GM20431 (cell line): ENCODE measurements around the gene TMEM179.
"Not testable (repeated sequence)": the region's sequence is repeated elsewhere in the genome, so short reads cannot be mapped to it uniquely, and the experiment has no call there.

Experiments
- in situ Hi-C: fragments of 300-500 bp; cut with MseI, MboI; formaldehyde crosslinking; loops from one replicate; pipeline ENCODE4 v1.15.0; 2020; ENCODE audit warnings: low sequenced_read_pairs; ENCODE audit not compliant: unreplicated experiment

Gene TMEM179

DNA sequence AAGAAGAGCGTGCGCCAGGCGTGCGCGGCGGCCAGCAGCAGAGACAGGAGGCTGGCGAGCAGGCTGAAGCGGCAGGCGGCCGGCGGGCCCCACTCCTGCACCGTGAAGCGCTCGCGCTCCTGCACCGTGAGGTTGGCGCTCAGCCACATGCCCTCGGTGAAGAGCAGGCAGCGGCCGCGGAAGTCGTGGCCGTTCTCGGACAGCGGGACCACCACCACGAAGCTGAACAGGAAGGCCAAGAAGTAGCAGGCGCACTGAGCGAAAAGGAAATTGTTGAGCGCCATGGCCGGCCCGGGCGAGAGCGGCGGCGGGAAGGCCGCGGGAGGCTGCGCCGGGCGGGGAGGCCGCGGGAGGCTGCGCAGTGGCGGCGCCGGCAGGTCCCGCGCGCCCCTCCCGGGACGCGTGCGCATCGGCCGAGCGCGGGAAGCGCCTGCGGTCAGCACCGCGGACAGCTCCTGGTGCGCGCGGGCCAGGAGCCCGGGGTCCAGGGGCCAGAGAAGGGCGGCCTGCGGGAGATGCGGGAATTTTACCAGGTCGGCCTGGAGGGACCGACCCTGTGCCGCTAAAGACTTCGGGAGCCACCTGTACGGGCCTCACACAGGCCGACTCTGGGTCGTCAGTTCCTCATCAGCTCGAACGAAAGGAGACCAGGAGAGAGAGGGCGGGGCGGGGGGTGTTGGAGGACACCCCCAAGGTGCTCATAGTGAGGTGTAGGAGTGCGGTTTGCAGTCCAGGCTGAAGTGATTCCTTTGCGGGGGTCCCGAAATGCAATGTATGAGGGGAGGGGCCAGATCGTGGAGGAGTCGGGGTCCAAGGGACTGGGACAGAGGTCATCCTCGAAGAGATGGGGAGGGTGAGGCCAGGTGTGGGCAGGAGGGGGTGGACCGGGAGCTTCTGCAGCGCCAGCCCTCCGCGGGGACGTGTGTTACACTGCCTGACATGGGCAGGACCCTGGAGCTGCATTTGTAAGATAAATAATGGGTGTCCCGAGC is at the start of gene TMEM179:
Gene TMEM179 (minus strand): TSS at position 315 of the 992 bp plus-strand sequence. CDS start 31 bp downstream, at position 284.
- in situ Hi-C loops: no loop called here

DNA sequence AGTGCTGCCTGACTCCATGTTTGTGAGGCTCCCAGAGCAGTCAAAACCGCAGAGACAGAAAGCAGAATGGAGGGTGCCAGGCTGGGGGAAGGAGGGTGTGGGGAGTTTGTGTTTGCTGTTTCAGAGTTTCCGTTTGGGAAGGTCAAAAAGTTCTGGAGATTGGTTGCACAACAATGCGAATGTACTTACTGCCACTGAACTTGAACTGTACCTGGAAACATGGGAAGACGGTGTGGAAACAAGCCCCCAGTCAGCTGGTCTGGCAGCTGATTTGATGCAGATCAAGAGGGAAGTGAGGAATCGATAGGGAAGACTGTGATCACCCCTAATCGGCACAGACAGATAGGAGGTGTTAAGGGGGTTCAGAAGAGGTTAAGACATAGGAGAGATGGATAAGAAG is 49.5 kb upstream of the TMEM179 start:
- in situ Hi-C loops: no loop called here

DNA sequence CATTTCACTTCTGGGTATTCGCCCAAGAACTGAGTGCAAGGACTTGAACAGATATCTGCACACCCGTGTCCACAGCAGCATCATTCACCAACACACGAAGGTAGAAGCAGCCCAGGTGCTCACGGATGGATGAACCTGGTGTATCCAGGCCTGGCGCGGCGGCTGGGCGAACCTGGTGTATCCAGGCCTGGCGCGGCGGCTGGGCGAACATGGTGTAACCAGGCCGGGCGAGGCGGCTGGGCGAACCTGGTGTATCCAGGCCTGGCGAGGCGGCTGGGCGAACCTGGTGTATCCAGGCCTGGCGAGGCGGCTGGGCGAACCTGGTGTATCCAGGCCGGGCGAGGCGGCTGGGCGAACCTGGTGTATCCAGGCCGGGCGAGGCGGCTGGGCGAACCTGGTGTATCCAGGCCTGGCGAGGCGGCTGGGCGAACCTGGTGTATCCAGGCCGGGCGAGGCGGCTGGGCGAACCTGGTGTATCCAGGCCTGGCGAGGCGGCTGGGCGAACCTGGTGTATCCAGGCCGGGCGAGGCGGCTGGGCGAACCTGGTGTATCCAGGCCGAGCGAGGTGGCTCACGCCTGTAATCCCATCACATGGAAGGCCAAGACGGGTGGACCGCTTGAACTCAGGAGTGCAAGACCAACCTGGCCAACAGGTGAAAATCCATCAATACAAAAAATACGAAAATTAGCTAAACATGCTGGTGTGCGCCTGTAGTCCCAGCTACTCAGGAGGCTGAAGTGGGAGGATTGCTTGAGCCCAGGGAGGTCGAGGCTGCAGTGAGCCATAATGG is 48.8 kb upstream of the TMEM179 start:
- in situ Hi-C loops: not testable (repeated sequence)

DNA sequence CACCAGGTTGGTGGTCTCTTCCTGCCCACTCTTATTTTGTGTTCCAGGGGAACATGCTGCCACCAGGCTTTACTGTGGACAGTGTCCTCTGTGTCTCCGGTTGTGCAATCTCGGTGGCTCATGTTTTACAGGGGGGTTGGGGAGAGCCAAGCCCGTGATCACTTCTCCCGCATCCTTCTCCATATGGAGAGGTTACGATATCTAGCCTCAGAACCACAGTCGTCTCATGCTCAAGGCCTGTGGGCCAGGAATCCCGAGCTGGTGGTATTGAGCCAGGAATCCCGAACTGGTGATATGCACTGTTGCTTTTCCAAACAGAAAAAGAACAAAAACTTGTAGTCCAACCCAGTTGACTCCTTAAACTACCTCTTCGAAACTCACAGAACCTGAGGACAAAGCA is 47.8 kb upstream of the TMEM179 start:
- in situ Hi-C loops: no loop called here

DNA sequence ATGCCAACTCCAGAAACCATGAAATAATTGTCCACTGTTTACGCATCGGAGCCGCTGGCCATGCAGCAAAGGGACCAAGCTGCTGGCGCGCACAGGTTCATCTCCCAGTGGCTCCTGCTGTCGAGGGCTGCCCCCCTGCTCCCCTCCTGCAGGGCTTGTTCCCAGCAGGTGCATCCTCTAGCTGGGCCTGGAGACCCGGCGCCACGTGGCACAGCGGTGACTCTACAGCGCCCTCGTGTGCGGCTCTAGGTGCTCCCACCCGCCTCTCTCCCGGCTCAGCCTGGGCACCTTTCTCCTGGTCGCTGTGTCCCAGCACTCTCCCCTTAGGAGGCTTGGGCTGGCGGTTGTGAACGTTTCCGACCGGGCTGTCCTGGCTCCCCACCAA is 47.3 kb upstream of the TMEM179 start:
- in situ Hi-C loops: no loop called here

DNA sequence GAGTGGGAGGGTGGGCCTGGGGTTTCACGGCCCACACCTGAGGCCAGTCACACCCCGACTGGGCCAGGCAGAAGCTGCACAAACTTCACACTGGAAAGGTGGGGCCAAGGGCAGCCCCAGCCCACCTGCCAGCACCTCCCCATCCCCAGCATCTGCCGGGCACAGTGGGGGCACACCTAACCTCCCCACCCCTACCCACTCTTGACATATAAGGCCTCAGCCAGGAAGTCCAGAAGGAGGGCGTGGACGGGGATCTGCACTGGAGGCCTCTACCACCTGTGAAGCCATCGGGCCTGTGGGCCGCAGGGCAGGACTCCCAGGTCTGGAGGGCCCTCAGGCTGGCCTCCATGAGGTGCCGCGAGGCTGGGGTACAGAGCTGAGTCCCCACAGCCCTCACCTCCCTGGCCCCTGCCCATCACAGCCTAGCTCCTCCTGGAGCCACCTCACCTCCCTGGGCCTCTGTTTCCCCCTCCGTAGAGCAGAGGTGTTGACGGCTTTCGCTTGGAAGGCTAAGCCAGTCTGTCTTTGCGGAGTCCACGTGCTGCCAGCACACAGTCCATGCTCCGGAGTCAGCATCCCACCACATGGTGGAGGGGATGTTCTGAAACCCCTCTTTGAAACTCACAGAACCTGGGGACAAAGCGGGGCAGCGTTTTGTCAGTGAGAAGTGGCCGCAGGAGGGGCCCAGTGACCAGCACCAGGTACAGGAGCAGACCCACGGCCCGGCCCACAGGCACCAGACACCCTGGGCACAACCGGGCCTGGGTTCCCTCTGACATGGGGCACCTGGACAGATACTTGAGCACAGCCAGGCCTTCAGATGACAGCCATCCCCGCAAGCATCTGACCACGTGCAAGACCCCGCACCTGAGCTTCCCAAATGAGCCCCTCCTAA is 46.7 kb upstream of the TMEM179 start:
- in situ Hi-C loops: no loop called here

DNA sequence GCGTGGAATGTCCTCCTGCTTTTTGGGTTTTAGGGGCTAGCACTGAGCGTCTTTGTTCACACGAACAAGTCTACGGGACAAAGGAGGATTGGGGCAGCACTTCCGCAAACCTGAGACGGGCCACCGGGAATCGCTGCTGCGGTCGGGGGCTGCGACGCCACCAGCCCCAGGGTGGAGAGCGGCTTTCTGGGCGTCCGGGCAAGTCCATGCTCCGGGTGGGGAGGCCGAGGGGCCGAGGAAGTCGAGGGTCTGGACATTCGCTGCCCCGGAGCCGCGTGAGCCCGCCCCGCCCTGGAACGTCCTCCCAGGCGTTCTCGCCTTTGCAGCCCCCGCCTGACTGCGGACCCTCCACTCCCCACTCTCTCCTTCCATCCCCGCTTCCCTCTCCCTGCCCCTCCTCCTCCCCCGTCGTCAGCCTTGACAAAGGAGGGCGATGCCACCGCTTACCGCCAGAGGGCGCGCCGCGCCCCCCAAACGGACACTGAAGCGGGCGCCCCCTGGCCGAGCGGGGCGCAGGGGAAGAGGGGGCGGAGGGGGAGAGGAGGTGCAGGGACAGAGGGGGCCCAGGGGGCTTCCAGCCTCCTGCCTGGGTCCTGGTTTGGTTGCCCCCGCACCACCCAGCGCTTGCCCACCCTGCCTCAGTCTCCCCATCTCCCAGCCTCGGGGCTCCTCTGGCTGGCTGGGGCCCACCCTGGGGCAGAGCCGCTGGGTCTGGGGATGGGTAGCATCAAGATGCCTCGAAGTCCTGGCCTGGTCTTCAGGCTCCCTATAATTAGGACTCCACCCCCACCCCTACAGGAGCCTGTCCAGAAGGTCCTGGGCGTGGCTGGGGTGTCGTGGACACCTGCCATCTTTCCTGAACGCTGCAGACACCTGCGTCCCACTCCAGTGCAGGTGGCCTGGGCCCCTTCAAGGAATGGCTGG is 45.7 kb upstream of the TMEM179 start:
- in situ Hi-C loops: no loop called here

DNA sequence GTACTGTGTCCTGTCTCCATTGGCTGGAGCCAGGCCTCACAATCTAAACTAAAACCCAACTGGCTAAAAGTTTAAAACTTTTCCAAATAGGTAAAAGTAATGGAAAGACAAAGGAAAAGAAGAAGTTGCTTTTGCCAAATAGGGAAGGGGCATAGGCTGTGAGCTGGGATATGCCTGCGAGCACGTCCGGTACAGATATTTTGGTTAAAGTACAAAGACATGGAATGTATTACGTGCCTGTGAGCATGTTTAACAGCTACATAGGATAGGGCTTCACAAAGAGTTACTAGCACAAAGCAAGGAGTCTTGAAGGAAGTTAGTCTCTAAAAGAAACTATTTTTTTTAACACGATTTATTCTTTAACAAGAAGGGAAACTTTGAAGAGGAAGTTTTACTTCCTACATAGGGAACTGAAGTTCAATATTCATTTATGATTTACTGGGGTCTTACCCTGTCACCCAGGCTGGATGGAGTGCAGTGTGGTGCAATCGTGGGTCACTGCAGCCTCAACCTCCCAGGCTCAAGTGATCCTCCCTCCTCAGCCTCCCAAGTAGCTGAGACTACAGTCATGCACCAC is 43.0 kb upstream of the TMEM179 start:
- in situ Hi-C loops: loop anchor here (5.0 kb wide), 1 partner anchor 50 kb away; no protein-coding TSS in a partner anchor

DNA sequence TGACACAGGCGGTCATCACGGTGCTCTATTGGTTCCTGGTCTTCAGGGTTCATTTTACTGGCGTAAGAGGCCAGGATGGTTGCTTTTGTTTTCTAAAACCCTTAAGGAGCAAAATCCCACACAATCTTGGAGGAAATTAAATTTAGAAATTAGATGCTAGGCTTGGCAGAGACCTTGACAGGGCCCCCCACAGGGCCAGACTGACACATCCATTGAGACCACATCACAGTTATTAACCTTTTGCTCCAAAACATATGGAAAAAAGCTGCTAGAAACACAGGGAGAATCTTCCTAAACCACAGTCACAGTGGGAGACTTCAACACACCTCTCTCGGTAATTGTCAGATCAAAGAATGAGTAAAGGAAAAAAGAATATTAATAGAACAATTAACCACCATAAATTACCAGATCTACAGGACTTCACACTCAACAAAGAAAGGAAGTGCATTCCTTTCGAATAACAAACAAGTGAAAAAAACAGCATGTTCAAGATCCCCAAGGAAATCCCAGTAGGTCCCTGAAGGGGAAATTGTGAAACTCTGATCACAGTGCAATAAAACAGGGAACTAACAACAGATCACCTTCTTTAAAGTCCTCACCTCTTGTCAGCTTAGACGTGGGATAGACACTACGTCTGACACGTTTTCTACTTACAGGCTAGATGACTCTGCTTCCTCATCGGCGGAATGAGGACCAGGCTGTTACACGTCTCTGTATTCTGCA is 40.2 kb upstream of the TMEM179 start:
- in situ Hi-C loops: loop anchor here (5.0 kb wide), 1 partner anchor 52 kb away; no protein-coding TSS in a partner anchor

DNA sequence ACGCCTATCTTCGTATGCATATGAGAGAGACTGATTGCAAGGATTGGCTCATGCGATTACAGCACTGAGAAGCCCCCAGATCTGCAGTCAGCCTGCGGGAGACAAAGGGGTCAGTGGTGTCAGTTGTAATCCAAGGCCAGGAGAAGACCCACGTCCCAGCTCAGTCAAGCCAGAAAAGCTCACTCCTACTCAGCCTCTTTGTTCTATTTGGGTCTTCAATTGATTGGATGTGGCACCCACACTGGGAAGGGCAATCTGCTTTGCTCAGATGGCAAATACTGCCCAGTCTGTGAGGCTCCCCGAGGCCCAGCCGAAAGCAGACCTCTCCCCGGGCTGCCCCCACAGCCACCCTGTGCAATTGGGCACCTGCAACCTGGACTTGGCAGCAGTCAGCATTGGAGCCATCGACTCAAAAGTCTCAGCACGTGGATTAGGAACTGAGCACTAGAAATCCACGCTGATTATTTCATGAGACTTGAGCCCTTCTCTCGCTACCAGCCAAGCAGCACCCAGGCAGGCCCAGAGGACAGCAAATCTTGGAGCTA is 39.6 kb upstream of the TMEM179 start:
- in situ Hi-C loops: no loop called here

DNA sequence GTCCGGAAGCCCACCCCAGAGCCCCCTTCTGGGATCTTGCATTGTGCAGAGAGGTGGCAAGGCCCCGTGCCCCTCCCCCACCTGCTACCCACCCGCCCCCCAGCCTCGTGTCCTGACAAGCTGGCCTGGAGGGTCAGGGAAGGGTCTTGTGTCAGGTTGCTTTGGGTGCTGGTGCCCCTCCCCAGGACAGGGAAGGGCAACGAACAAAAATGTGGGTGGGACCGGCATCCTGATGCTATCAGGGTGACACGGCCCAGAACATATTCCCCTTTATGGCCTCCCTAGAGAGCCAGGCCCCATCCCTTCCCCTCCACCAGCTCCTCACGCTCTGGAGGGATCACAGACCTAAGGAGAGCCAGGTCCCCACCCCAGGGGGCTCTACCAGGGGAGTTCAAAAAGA is 38.7 kb upstream of the TMEM179 start:
- in situ Hi-C loops: no loop called here

DNA sequence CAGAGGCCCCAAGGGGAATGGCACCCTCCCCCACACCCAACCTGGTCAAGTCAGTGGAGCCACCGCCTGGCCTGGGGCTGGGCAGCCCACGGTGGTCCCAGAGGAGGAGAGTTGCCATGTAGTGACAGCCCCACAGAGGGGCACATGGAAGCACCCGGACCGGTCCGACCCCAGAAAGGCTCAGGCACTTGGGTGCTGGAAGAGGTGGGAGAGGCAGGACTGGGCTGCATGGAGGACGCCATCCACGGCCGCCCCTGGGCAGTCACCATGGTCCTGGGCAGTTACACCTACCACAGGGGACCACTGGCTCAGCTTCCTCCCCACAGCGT is 37.9 kb upstream of the TMEM179 start:
- in situ Hi-C loops: no loop called here

DNA sequence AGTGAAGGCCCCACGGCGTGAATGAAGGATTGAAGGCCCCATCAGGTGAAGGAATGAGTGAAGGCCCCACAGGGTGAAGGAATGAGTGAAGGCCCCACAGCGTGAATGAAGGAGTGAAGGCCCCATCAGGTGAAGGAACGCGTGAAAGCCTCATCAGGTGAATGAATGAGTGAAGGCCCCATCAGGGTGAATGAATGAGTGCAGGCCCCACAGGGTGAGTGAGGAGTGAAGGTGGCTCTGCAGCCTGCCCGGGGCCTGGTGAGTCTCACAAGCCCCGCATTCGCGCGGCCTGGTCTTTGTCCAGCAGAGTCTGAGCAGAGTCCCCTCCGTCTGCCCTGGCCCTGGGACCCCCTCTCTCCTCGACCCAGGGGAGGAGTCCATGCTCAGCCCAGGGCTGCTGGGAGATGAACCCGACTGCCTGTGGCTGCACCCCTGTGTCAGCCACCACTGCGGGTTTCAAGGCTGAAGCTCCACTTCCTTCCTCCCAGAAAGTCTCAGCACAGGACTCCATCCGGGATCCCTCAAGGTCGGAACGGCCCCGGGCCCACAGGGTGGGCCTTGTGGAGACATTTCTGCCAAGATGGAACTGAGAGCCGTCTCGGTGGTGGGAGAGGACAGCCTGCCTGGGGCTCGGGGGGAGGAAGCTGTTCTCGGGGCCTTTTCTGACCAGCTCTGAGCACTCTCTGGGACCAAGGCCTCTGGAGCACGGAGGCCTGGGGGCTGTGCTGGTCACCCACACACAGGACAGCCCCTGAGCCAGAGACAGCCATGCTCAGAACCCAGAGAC is 37.4 kb upstream of the TMEM179 start:
- in situ Hi-C loops: no loop called here

DNA sequence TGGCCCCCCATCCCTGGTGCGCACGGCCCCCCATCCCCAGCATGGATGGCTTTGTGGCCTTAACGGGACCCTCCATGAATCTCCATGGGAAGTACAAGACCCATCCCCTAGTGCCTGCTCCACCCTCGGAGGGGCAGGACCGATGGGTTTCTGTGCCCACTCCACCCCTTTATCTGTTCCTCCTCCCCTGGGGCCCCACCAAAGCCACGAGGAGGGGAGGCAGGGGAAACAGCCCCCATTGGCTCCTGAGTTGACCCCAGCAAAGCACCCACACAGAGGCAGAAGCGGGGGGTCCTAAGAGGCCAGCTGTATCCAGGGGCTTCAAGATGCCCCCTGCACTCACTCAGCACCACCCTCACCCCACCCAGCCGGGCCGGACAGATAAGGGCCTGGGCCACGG is 36.1 kb upstream of the TMEM179 start:
- in situ Hi-C loops: no loop called here

DNA sequence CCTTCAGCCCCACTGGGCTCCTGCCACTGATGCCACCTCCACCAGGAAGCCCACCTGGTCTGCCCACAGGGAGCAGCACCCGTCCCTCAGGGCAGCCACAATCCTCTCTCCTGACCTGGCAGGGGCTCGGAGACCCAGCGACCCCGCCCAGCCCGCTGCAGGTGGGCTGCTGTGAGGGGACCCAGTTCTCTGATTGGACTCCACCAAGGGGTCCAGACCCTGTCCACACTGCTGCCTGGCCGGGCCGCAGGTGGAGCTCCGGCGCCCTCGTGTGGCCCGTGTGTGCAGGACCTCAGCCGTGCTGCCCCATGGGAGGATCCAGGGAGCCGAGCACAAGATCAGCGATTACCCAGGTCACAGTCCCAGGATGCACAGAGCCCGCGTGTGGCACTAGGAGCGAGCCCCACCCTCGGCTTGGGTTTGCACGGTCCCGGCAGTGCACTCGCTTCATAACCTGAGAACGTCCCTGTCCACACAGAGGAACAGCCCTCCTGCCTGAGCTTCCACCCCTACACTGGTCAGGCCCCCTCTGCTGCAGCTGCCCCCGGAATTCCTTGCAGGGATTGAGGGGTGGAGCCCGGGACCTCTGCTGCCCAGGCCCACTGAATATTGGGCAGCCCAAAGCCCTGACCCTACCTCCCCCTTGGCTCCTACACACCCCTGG is 35.4 kb upstream of the TMEM179 start:
- in situ Hi-C loops: no loop called here

DNA sequence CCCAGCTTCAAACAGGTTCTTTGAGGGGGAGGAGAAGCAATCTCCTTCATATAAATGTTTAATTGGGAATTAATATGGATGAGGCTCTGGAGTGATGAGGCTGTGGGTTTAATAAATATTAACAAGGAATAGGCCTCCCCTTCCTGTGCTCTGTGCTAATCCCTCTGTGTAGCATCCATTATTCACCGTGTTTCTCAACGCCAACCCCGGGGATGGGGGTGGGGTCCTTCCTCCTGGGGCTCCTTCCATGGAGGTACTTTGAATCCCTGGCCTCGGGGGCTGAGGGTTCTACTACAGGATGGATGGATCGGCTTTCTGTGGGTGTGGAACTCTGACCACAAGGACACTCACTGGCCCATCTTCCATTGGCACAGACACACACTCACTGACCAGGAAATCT is 34.9 kb upstream of the TMEM179 start:
- in situ Hi-C loops: no loop called here
